GM12891 (cell line): ENCODE results near the gene NAXD.

Experiments
- POLR2A ChIP-seq: IDR thresholded peaks from 2 replicates; pipeline ENCODE4 v1.6.1; 2011; ENCODE audit warnings: low read depth, low read length, control low read depth
- POLR2AphosphoS5 ChIP-seq: IDR thresholded peaks from 2 replicates; pipeline ENCODE4 v1.6.1; 2011; ENCODE audit warnings: low read depth, low read length, control low read depth
- POU2F2 ChIP-seq: IDR thresholded peaks from 2 replicates; pipeline ENCODE4 v1.6.1; 2011; ENCODE audit warnings: low read depth, mild to moderate bottlenecking, control low read depth, low read length, moderate library complexity
- TAF1 ChIP-seq: IDR thresholded peaks from 2 replicates; pipeline ENCODE4 v1.6.1; 2011; ENCODE audit warnings: low read depth, low read length, control low read depth

GRCh38 chr13:110571896-110572777 is 43.2 kb upstream of the NAXD start:
- TF ChIP-seq POLR2A = no peak
- no peak for TF ChIP-seq POLR2AphosphoS5
- no peak for TF ChIP-seq TAF1
- no peak for TF ChIP-seq POU2F2
